HG03575 (cell line): ENCODE results near the gene RGCC.

Experiments used
- ATAC-seq: cut with Tn5 transposase; IDR thresholded peaks from one replicate; pipeline ENCODE4 v1.9.1; 2021; ENCODE audit not compliant: unreplicated experiment, insufficient number of reproducible peaks, low FRiP score; ENCODE audit errors: extremely low read depth

The RGCC gene

DNA sequence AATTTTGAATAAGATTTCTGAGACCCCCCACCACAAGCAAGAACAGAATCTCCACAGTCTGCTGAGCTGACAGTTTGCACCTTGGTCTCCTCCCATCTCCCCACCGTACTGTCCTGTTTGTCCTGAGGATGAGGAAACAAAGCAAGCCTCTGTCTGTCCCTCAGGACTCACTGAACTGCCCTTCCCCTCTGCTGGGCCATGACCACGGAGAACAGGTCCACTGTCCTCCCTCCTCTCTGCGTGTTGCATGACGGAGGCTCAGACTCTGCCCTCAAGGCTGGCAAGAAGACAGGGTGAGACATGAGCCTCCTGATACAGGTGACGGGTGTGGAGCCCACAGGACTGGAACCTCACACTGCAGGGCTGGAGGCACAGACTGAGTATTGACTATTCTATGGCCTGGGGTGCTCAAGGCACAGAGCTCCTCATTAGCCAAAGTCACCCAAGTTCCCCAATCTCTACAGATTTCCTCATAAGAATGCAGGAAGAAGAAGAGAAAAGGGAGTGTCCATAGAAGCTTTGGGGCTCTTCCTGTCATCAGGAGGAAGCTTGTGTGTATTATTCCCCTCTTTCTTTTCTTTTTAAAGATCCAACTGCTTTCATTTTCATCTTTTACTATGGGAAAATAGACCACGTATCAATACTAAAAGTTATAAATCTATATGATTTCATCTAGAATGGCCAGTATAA, 22.4 kb upstream of the RGCC start:
- ATAC-seq, result no peak

DNA sequence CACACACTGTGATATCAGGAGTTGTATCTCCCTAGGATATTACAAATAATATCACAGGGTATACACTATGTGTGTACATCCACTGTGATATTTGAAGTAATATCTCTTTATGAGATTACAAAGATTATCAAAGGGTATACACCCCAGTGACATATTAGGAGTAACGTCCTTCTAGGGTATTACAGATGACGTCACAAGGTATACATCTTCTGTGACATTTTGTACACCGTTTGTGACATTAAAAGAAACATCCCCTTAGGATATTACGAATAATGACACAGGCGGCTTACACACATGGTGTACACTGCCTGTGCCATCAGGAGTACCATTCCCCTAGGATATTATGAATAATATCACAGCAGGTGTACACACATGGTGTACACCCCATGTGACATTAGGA, 13.4 kb upstream of the RGCC start:
- no peak for ATAC-seq

DNA sequence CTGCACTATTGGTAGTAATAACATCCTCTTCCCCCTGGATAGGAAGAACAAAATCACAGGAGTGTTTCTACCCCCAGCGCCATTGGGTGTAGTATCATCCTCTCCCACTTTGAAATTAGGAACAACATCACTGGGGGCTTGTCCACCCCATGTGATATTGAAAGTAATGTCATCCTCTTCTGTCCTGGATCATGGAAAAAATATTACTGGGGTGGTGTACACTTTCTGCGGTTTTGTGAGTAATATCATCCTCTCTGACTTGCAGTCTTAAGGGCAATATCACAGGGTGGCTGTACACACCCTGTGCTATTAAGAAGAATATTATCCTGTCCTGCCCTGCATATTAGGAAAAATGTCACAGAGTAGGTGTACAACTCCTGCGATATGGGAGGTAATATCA, 4.9 kb upstream of the RGCC start:
- no peak for ATAC-seq

DNA sequence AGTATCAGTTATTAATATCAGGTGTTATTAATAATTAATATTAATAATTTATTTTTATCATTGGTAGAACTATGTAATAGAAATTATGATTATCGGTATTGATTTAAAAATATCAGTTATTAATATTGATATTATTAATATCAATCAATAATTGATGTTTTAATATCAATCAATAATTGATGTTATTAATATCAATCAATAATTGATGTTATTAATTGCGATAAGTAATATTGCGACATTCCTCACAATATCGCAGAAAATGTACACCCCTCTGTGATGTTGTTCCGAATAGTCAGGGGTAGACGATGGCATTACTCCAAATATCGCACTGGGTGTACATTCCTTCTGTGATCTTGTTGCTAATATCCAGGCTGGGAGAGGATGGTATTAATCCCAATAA, 3.7 kb upstream of the RGCC start:
- ATAC-seq, result no peak

DNA sequence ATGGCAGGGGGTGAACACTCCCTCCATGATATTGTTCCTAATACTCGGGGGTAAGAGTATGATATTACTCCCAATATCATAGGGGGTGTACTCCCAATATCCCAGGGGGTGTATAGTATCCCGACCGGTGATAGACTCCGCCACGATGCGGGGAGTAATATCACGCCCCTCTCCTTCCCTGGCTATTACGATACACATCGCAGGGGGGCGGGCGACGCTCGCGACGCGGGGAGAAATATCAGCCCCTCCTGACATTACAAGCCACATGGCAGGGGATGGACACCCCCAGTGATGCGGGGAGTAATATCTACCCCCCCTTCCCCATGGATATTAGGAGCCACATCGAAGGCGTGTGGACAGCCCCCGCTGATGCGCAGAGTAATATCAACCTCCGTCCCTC, 3.2 kb upstream of the RGCC start:
- ATAC-seq, result no peak

DNA sequence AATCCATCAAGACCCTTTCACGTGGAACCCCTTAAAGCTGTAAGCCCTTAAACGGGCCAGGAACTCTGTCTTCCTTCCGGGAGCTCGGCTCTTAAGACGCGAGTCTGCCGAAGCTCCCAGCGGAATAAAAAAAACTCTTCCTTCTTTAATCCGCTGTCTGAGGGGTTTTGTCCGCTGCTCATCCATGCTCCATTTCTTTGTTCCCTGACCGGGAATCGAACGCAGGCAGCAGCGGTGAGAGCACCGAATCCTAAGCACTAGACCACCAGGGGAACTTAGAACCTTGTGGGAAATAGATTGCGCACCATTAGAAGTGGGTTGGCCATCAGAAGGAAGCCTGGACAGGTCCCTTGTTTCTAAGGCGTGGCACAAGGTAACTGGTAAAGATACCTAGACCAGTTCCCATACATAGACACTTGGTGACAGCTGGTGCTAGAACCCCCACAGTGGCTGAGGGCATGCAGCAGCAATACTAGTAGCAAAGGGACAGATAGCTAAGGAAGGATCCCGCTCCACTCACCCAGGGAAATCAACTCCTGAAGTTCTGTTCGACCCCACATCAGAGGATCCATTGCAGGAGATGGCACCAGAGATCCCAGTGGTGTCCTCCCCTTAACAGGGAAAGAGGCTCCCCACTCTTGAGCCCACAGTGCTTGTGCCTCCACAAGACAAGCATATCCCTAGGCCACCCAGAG, 1.5 kb upstream of the RGCC start:
- no peak for ATAC-seq

DNA sequence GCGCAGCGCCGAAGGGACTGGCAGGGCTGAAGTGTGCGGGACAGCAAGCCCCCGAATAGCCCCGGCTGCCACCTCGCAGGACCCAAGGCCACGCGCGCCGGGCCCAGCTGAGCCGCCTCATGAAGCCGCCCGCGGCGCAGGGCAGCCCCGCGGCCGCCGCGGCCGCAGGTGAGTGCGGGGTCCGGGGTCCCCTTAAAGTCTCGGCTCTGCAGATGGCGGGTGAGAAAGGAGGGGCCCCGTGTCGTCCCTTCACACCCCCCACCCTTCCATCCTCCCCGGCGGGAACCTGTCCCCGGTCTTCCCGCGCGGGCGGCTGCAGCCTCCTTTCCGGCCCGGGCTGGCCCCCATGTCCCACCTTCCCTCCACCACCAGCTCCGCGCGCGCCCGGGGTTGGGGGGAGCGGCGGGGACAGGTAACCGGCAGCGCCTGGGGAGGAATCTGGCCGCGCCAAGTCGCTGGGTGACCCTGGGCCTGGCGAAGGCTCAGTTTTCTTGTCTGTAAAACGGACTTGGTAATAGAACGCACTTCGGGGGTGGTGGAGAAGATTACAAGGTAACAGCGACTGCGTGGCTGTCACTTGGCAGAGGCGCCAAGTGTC, 338 bp downstream of the RGCC start:
- ATAC-seq, result no peak

DNA sequence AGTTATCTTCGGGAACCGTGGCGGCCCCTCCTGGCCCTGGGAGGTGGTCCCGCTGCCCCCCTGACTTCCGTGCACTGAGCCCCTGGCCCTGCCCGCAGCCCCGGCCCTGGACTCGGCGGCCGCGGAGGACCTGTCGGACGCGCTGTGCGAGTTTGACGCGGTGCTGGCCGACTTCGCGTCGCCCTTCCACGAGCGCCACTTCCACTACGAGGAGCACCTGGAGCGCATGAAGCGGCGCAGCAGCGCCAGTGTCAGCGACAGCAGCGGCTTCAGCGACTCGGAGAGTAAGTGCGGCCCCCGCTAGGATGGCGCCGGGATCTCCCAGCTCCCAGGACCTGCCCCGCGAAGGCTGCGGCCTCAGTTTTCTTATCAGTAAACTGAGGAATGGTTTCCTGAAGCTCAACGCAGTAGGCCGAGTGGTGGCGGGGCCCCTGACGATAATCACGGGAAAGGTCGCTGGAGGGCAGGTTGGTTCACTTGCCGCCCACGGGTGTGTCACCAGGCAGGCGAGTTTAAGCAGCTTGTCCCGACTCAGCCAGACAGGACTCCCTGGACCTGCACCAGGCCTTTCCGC, 924 bp downstream of the RGCC start:
- ATAC-seq, result no peak

DNA sequence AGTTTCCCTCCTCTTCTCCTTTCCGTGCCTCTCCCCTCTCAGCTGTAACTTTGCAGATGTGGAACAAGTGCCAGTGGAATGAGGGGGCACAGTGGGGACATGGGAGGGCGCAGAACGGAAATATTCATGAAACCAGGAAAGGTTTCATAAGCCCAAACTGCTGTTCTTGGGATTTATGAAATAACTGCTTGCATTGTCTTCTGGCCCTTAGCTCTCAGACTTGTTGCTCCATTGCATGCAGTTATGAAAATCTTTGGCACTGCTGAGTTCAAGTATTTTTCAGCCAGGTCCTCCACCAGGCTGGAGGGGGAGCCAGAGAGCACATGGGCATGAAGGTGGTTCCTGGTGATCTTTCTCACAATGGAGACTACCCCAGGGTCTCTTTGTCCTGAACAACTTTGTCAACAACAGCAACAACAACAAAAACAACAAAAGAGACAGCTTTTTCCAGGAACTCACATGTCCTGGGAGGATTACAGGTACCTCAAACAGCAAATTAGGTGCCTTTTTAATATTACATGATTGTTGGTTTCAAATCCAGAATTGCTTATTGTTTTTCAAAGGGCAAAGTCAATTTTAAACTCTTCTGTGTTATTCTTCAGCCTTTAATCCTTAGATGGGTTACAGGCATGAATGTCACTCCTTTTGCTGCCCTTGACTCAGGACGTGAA, 1.5 kb downstream of the RGCC start:
- ATAC-seq, result no peak

DNA sequence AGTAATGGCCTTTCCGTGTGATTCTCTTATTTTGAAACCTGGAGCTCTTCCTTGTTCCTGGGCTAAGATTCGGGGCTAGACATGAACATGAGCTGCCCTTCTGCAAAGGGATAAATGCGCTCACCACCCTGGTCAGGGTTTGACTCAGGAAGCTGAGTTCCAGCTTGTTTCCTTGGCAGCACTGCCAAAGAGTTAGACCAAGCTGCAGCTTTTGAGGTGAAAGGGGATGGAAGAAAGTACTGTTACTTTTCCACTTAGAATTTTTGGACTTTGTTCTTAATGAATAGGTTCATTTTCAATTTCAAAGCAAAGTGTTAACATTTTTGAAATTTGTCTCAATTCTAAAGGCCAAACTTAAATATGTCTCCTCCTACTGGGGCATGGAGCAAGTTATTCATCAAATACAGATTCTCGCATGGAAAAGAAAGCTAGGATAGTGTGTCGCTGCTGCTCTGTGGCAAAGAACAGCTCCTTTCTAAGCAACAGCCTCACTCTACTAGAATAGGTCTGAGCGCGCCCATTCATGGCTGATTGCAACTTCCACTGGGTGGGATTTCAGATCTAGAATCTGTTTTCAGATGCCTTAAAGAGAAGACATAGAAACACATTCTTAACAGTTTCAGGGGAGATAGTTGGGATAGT, 2.2 kb downstream of the RGCC start:
- no peak for ATAC-seq

DNA sequence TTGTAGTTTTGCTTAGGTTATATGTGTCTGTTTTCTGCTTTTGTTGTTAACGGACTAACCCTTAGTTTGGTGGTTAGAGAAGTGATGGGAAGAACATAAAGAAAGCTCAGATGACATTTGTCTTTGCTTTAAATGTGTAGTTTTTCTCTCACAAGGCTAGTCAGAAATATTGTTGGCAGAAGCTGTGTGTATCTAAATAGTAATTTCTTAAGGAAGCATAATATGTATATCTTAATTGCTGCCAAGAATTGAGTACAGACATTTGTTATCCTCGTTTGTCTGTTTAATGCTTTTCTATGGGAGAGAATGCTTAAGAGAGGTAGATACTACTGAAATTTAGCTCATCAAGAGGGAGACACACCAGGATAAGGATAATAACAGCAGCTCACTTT, 2.7 kb downstream of the RGCC start:
- ATAC-seq, result no peak

DNA sequence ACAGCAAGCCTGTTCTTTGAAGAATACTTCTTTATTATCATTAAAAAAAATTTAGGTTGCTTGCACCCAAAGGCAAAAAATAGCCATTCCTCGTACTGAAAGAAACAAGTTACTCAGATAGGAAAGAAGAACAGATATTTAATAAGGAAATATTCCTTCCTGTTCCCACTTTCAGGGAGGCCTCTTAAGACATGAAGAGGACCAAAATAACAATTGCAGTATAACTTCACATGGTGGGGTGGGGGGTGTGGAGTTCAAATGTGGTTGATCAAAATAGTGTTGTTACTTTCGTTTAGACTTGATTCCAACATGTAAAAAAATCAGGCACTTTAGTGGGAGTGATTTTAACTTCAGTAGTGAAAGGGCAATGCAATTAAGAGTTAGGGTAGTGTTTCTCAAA, 3.6 kb downstream of the RGCC start:
- no peak for ATAC-seq

DNA sequence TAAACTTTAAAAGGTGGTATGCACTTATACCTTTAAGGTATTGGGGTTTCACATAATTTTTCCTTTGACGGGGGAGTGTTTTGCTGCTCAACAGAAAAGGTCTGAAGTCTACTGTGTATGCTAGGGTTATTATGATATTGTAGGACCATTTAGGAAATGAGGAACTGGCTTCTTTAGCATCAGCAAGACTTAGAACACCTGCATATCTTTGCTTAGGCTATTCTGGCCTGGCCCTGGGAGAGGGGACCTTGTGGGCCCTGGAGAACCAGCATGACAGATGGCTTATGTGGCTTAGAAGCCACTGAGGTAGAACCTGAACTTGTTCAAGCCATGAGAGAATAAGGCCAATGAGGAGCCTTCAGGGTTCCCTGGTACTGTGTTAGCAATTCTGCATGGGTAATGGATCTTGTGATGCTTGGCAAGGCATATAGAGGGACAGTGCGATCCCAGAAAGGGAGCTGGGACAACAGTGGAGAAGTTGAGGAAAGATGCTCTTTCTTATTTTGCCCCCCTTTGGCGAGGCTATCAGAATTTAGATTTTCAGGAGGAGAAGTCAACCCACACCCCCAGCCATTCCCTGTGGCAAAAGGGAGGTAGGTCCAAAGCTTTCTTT, 4.3 kb downstream of the RGCC start:
- ATAC-seq, result no peak

DNA sequence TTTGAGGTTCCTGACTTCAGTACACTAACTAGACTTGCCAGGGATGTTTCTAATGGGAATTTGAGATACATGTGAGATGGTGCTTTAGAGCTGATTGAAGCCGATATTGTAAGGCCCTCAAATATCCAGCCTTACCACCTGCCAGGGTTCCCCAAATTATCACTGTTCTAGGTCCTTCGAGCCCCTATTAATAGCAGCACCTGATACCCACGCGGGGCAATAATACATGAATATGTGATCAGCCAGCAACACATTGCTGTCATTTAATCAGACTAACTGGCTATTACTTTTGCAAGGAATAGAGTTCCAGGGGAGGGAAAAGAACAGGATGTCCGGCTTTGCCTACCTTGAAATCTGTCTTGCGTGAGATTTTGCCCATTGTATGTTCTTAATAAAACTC, 5.1 kb downstream of the RGCC start:
- ATAC-seq, result no peak

DNA sequence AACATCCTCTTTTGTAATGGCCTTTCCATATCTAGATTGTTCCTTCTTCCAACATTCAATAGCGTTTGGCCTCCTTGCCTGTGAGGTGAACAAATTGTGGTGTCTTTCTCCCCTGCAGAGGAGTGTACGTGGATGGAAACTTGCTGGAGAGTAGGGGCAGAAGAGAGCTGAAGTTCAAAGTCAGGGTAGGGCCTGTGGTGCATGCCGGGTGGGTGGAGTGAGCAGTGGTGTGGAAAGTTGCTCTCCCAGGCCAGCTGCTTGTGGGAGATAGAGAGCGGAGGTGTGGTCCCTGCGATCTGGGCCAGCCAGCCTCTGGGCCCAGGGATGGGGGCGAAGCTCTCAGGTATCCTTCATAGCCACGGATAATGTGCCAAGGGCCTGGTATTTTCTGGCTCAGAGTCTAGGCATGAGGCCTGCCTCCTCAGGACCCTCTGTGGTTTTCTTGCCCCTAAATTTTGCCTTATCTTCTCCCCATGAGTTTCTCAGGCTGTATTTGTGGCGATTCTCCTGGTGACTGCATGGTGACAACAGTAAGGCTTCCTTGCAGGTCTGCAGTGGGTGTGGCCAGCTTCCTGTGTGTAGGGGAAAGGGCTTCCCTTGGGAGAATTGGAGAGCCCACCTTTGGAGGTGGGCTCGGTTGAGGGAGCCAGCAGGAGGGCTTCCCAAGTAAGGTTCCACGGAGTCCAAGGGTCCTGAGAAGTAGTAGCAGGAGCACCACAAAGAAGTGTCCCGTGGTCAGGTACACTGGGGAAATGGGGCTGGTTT, 6.7 kb downstream of the RGCC start:
- ATAC-seq, result peak; percentile 33

DNA sequence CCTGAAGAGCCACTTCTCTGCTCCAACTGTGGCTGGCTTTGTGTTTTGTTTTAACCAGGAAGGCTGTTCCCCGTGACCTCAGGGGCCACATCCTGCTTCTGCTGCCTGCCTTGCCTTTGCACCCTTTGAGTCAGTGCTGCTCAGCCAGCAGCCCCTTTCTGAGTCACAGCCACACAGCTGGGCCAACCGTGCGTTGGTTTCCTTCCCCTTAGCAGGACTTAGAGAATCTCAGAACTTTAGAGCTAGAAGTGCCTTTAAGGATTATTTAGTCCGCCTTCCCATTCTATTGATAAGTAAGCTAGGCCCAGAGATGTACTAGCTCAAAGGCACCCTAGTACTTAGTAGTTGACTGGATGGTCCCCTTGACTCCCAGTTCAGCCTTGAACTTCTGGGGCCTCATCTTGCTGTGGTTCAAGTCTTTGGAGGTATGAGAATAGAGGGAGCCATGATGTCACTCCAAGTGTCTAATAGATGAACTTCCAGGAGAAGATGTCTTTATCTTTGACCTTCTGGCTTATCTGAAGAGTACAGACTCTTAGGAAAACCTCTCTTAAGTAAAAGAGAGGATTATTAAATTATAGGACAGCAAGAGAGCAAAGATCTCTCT, 8.0 kb downstream of the RGCC start:
- ATAC-seq, result peak; percentile 51

DNA sequence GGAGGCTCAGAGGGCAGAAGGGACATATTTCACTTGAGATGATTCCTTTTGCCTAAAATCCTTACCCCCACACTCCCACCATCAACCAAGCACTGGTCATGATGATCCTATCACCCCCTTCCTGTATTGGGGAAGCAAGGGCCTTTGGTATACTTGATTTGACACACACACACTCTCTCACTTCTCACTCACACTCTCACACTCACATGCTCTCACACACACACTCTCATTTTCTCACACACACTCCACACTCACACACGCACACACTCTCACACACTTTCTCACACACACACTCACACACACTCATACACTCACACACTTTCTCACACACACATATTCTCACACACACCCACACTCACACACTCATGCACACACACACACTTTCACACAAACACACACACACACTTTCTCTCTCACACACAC, 8.6 kb downstream of the RGCC start:
- ATAC-seq, result no peak

DNA sequence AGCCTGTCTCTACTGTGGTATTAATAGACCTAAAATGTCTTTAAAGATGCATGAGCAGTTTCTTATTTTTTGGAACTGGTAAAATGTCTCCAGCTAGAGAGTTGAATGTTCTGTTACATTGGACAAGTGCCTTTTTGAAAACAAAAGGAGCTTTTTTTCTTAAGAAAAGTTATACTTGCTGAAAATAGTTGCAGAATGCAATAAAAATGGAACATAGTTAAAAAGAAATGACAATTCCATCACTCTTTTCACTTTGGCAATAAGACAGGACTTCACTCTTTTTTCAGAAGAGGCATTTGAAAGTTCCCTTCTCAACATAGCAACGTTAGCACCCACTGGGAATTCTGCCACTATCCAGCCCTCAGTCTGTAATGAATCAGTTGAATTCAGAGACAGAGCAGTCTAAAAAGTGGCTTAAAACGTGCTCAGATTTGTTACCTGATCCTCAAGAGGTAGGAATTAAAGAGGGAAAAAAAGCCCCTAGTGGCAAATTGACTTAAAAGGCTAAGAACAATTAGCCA, 10.1 kb downstream of the RGCC start:
- no peak for ATAC-seq
